Spleen (tissue), 11 donors: Measurements from ENCODE around the gene AKR1C1. TPM values are rescaled to one million over a fixed set of nuclear protein-coding genes. Genes with fewer than 3 reads are reported as not detected.

ENCODE experiments used
- DNase-seq: peaks from one replicate; pipeline ENCODE4 v3.0.0-alpha.2; 2020
- H3K27ac ChIP-seq, 8 donors: fragments of 200-600 bp; sonication (generic) in 7 of 8; 1 replicate in 4 of 8; 2 replicates in 4 of 8; pipeline versions ENCODE4 v1.5.0 to v1.8.0; 2016 to 2021; ENCODE audit warnings: inconsistent platforms in 4 of 8, mild to moderate bottlenecking in 4 of 8, moderate library complexity in 1 of 8
- H3K27me3 ChIP-seq, 7 donors: fragments of 200-600 bp; sonication (generic) in 6 of 7; replicated peaks in 1 of 7; 1 replicate in 4 of 7; 2 replicates in 3 of 7; pipeline versions ENCODE4 v1.5.0 to v1.8.0; 2016 to 2021; ENCODE audit warnings: inconsistent platforms in 3 of 7, mild to moderate bottlenecking in 1 of 7
- H3K36me3 ChIP-seq, 6 donors: fragments of 200-600 bp; sonication (generic) in 5 of 6; 1 replicate in 4 of 6; 2 replicates in 2 of 6; pipeline versions ENCODE4 v1.5.0 to v1.8.0; 2016 to 2021; ENCODE audit warnings: inconsistent platforms in 2 of 6
- H3K4me1 ChIP-seq, 6 donors: fragments of 200-600 bp; sonication (generic) in 5 of 6; 1 replicate in 3 of 6; 2 replicates in 3 of 6; pipeline versions ENCODE4 v1.5.0 to v1.8.0; 2016 to 2021; ENCODE audit warnings: inconsistent platforms in 3 of 6
- H3K4me3 ChIP-seq, 8 donors: fragments of 200-600 bp; sonication (generic) in 7 of 8; 1 replicate in 4 of 8; 2 replicates in 4 of 8; pipeline versions ENCODE4 v1.5.0 to v1.8.0; 2016 to 2021; ENCODE audit warnings: inconsistent platforms in 4 of 8, mild to moderate bottlenecking in 4 of 8, moderate library complexity in 2 of 8
- H3K9me3 ChIP-seq, 8 donors: fragments of 200-600 bp; sonication (generic) in 7 of 8; 1 replicate in 4 of 8; 2 replicates in 4 of 8; pipeline versions ENCODE4 v1.5.0 to v1.8.0; 2016 to 2021; ENCODE audit warnings: inconsistent platforms in 4 of 8
- POLR2A ChIP-seq, 3 donors: fragments of 450-650 bp; IDR thresholded peaks; one replicate each; pipeline ENCODE4 v1.5.1; 2017; ENCODE audit warnings: antibody characterized with exemption in 3 of 3, mild to moderate bottlenecking in 1 of 3
- POLR2AphosphoS5 ChIP-seq, 3 donors: sonication (generic); formaldehyde crosslinking; IDR thresholded peaks; one replicate each; pipeline ENCODE4 v1.5.1; 2017; ENCODE audit warnings: antibody characterized with exemption in 3 of 3
- WGBS, 5 donors: extraction: QIAGEN DNeasy Blood & Tissue Kit in 3 of 5; methylation state at CpG; one replicate each; pipeline versions ENCODE4 v1.1.5 to v1.1.7; 2013 to 2018; 5-methylcytosine and 5-hydroxymethylcytosine counted together
- intact Hi-C: fragments of 100-400 bp; cut with DNase I; formaldehyde crosslinking; loops from one replicate; pipeline ENCODE4 v1.15.0; 2023; ENCODE audit warnings: low total_unique reads
- polyA plus RNA-seq, 3 donors: library from polyadenylated mRNA; stranded (reverse); fragments of 200-250 nt; gene quantifications; one replicate each; pipeline ENCODE4 v1.2.1, GENCODE V29; 2013
- total RNA-seq, 7 donors: library from RNA; depleted of rRNA in 3 of 7; stranded (reverse); fragments of >200 nt in 3 of 7; fragmentation: NEBNext Ultra II Directional in 4 of 7; extraction: Animal tissue kit (Norgen Biotek cat#: 25700) in 4 of 7; gene quantifications; one replicate each; pipeline versions ENCODE4 v1.1.0 to v1.2.1, GENCODE V29; 2016 to 2021
- TF ChIP-seq, protein P1 (sequence below), 11 experiments: fragments of 200-600 bp in 7 of 11; fragments of 450-650 bp in 4 of 11; sonication (generic) in 4 of 11; IDR thresholded peaks in 8 of 11; conservative IDR thresholded peaks in 3 of 11; 1 replicate in 7 of 11; 2 replicates in 4 of 11; pipeline versions ENCODE4 v1.4.0 to v1.8.0; 2016 to 2021; ENCODE audit warnings: antibody characterized with exemption in 11 of 11, inconsistent platforms in 4 of 11, mild to moderate bottlenecking in 1 of 11
- donor health status: healthy with polysubstance abuse.
- donor health status: DM: no; HTN: no; CAD: no; lungs with moderate emphysema.
- donor health status: DM: no; HTN: no; CAD: no.
- donor health status: Bipolar disorder and iron deficiency.
- donor health status: healthy.
- donor health status: DM: no; HTN: no; CAD: no.
- donor health status: DM: yes; HTN: yes; CAD: no.

AKR1C1 gene
- total and polyA plus RNA-seq, 10 donors = 1.3 to 13.5 (median 2.6) TPM

DNA sequence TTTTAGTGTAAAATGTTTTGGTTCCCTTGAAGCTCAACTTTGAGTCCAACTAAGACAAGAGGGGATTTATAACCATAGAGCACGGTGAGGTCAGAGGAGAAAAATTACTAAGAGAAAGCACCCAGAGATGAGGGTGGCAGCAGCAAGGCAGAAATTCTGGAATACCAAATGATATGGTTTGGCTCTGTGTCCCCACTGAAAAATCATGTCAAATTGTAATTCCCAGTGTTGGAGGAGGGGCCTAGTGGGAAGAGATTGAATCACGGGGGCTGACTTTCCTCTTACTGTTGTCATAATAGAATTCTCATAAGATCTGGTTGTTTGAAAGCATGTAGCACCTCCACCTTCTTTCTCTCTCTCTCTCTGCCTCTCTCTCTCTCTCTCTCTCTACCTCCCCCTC, 19.4 kb upstream of the AKR1C1 start:
- no peak overlapping the region for H3K27ac ChIP-seq
- intact Hi-C loops = no loop called here

DNA sequence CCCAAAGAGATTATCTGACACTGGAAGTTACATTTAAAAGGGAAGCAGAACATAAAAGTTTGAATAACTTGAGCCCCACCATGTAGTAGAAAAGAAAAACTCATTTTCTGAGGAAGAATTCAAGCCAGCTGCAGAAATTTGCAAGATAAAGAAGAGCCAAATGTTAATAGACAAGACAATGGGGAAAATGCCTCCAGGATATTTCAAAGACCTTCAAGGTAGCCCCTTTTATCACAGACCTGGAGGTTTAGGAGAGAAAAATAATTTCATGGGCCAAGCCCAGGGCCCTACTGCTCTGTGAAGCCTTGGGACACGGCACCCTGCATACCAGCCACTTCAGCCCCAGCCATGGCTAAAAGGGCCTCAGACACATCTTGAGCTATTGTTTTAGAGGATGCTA, 18.4 kb upstream of the AKR1C1 start:
- Histone ChIP-seq H3K36me3 (no peaks in the 10 kb centered on the region), H3K4me3 (no peak overlapping the region), H3K4me1 (no peaks in the 10 kb centered on the region), H3K9me3 (no peaks in the 10 kb centered on the region), H3K27ac (no peak overlapping the region), H3K27me3 (no peaks in the 10 kb centered on the region)
- 79 to 100% (median 89%) methylated on average over 1 of the region's 1 CpG for WGBS, 5 donors
- no peak for DNase-seq
- no peak for TF ChIP-seq POLR2AphosphoS5 (IDR thresholded peaks at IDR 0.05)
- TF ChIP-seq, protein P1, sequence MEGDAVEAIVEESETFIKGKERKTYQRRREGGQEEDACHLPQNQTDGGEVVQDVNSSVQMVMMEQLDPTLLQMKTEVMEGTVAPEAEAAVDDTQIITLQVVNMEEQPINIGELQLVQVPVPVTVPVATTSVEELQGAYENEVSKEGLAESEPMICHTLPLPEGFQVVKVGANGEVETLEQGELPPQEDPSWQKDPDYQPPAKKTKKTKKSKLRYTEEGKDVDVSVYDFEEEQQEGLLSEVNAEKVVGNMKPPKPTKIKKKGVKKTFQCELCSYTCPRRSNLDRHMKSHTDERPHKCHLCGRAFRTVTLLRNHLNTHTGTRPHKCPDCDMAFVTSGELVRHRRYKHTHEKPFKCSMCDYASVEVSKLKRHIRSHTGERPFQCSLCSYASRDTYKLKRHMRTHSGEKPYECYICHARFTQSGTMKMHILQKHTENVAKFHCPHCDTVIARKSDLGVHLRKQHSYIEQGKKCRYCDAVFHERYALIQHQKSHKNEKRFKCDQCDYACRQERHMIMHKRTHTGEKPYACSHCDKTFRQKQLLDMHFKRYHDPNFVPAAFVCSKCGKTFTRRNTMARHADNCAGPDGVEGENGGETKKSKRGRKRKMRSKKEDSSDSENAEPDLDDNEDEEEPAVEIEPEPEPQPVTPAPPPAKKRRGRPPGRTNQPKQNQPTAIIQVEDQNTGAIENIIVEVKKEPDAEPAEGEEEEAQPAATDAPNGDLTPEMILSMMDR (IDR thresholded peaks at IDR 0.05 in 8 of 11, conservative IDR thresholded peaks at IDR 0.05 in 3 of 11) = no peak
- TF ChIP-seq POLR2A (IDR thresholded peaks at IDR 0.05) = no peak
- intact Hi-C loops = no loop called here

More for the DNA sequence above, 19.4 kb upstream of the AKR1C1 start:
- no peak for DNase-seq
- H3K27me3 ChIP-seq = no peaks in the 10 kb centered on the region
- 69 to 80% (median 77%) methylated on average over 2 of the region's 2 CpGs for WGBS, 5 donors
- H3K9me3 ChIP-seq = no peaks in the 10 kb centered on the region
- no peaks in the 10 kb centered on the region for H3K4me1 ChIP-seq
- TF ChIP-seq POLR2A (IDR thresholded peaks at IDR 0.05) (no peak), POLR2AphosphoS5 (IDR thresholded peaks at IDR 0.05) (no peak)
- TF ChIP-seq, protein P1 (IDR thresholded peaks at IDR 0.05 in 8 of 11, conservative IDR thresholded peaks at IDR 0.05 in 3 of 11) = no peak
- H3K36me3 ChIP-seq = no peaks in the 10 kb centered on the region
- no peak overlapping the region for H3K4me3 ChIP-seq

DNA sequence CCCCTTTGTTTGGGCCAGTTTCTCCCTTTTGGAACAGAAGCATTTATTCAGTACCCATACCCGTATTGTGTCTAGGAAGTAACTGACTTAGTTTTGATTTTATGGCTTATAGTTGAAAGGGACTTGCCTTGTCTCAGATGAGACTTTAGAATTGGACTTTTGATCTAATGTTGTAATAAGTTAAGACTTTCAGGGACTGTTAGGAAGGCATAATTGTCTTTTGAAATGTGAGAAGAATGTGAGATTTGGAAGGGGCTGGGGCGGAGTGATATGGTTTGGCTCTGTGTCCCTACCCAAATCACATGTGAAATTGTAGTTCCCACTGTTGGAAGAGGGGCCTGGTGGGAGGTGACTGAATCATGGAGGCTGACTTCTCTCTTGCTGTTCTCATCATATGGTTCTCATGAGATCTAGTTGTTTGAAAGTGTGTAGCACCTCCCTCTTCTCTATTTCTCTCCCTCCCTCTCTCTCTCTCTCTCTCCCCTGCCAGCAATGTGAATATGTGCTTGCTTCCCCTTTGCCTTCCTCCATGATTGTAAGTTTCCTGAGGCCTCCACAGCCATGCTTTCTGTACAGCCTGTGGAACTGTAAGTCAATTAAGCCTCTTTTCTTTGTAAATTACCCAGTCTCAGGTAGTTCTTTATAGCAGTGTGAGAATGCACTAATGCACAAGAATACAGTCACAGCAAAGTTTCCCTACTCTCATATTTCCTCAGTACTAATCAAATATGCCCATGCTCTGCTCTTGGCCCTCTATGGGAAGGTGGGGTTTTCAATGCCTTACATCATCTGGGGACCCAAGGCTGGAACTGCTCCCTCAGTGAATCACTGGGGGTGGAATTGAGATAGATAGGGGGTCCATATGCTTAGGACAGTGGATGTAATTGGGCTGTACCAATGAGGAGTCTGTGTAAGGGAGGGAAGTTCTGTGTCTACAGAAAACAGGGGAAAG, 17.2 kb upstream of the AKR1C1 start:
- no peaks in the 10 kb centered on the region for H3K4me1 ChIP-seq

More for the DNA sequence above, 17.2 kb upstream of the AKR1C1 start:
- no peak for TF ChIP-seq POLR2AphosphoS5 (IDR thresholded peaks at IDR 0.05)
- TF ChIP-seq, protein P1 (IDR thresholded peaks at IDR 0.05 in 8 of 11, conservative IDR thresholded peaks at IDR 0.05 in 3 of 11) = no peak
- TF ChIP-seq POLR2A (IDR thresholded peaks at IDR 0.05) = no peak
- no peaks in the 10 kb centered on the region for H3K36me3 ChIP-seq
- no peaks in the 10 kb centered on the region for H3K27me3 ChIP-seq
- no peak overlapping the region for H3K27ac ChIP-seq
- no peak for DNase-seq
- WGBS, 5 donors = 75 to 96% (median 90%) methylated on average over 2 of the region's 2 CpGs
- intact Hi-C loops = no loop called here
- H3K4me3 ChIP-seq = no peak overlapping the region
- no peaks in the 10 kb centered on the region for H3K9me3 ChIP-seq
